Testis (tissue), 3 donors: Measurements from ENCODE around the gene CCDC85A. TPM values are rescaled to one million over a fixed set of nuclear protein-coding genes. Genes with fewer than 3 reads are reported as not detected.

Source experiments
- DNase-seq: peaks from one replicate; pipeline ENCODE4 v3.0.0-alpha.2; 2019
- H3K27ac ChIP-seq, 2 donors: fragments of 200-600 bp; sonication (generic); one replicate each; pipeline ENCODE4 v1.5.1; 2019
- H3K27me3 ChIP-seq: fragments of 200-600 bp; sonication (generic); one replicate; pipeline ENCODE4 v1.5.1; 2019
- H3K36me3 ChIP-seq: fragments of 200-600 bp; sonication (generic); one replicate; pipeline ENCODE4 v1.5.1; 2017; ENCODE audit warnings: low read depth; ENCODE audit errors: missing control alignments
- H3K4me1 ChIP-seq: fragments of 200-600 bp; sonication (generic); one replicate; pipeline ENCODE4 v1.5.1; 2019
- H3K4me3 ChIP-seq, 2 donors: fragments of 200-600 bp; sonication (generic); one replicate each; pipeline ENCODE4 v1.5.1; 2017 to 2019
- H3K9me3 ChIP-seq: fragments of 200-600 bp; sonication (generic); one replicate; pipeline ENCODE4 v1.5.1; 2017
- CTCF ChIP-seq, 3 experiments: fragments of 450-650 bp in 2 of 3; fragments of 200-600 bp in 1 of 3; sonication (generic) in 1 of 3; IDR thresholded peaks; one replicate each; pipeline ENCODE4 v1.5.1; 2016 to 2019; ENCODE audit warnings: antibody characterized with exemption in 3 of 3, mild to moderate bottlenecking in 2 of 3, moderate library complexity in 1 of 3
- POLR2A ChIP-seq: fragments of 450-650 bp; IDR thresholded peaks from one replicate; pipeline ENCODE4 v1.6.1; 2017; ENCODE audit warnings: antibody characterized with exemption, mild to moderate bottlenecking, moderate library complexity
- WGBS, 2 donors: methylation state at CpG; one replicate each; pipeline ENCODE4 v1.1.5; 2018; 5-methylcytosine and 5-hydroxymethylcytosine counted together
- intact Hi-C: fragments of 100-400 bp; cut with DNase I; formaldehyde crosslinking; loops from one replicate; pipeline ENCODE4 v1.15.1; 2023; ENCODE audit warnings: low total_unique reads
- polyA plus RNA-seq: library from polyadenylated mRNA; stranded (reverse); fragments of 350-450 nt; fragmentation: Illumina TruSeq; extraction: RNeasy Lipid Tissue Mini Kit (QIAGEN cat#74804); gene quantifications from one replicate; pipeline ENCODE4 v1.2.3, GENCODE V29; 2014; ENCODE audit warnings: low read depth, low replicate concordance; ENCODE audit not compliant: insufficient read depth
- total RNA-seq, 2 donors: library from RNA; depleted of rRNA; stranded (reverse); fragments of >200 nt; gene quantifications; one replicate each; pipeline ENCODE4 v1.2.3, GENCODE V29; 2016

CCDC85A gene
- total and polyA plus RNA-seq, 3 donors from 2014 or later: 0.61 to 3.9 (median 2.9) TPM

GRCh38 chr2:56379066-56379465 is 195.3 kb downstream of the CCDC85A start:
- no peaks in the 10 kb centered on the region for H3K27me3 ChIP-seq
- no peaks in the 10 kb centered on the region for H3K4me1 ChIP-seq
- DNase-seq: no peak
- no peak for TF ChIP-seq POLR2A
- TF ChIP-seq CTCF (IDR thresholded peaks at IDR 0.05): no peak
- WGBS, 2 donors: 88 to 95% methylated on average over 2 of the region's 2 CpGs
- intact Hi-C loops: no loop called here
- H3K36me3 ChIP-seq: no peaks in the 10 kb centered on the region
- H3K4me3 ChIP-seq: no peak overlapping the region
- no peak overlapping the region for H3K27ac ChIP-seq
- no peaks in the 10 kb centered on the region for H3K9me3 ChIP-seq

- intact Hi-C loops: no loop called here
- no peaks in the 10 kb centered on the region for H3K9me3 ChIP-seq
- no peak for DNase-seq
- no peaks in the 10 kb centered on the region for H3K36me3 ChIP-seq
- no peaks in the 10 kb centered on the region for H3K4me1 ChIP-seq
- H3K4me3 ChIP-seq: no peak overlapping the region
- no peaks in the 10 kb centered on the region for H3K27me3 ChIP-seq
- TF ChIP-seq POLR2A (no peak), CTCF (IDR thresholded peaks at IDR 0.05) (no peak)
- H3K27ac ChIP-seq: no peak overlapping the region
- 70 to 78% methylated on average over 2 of the region's 2 CpGs for WGBS, 2 donors
Measured at GRCh38 chr2:56380861-56381260, 197.1 kb downstream of the CCDC85A start.

- no peak overlapping the region for H3K4me3 ChIP-seq
- H3K27me3 ChIP-seq: no peaks in the 10 kb centered on the region
- intact Hi-C loops: no loop called here
- 0% methylated on average over 1 of the region's 1 CpG for WGBS, 2 donors
- no peak overlapping the region for H3K27ac ChIP-seq
- H3K36me3 ChIP-seq: no peaks in the 10 kb centered on the region
- TF ChIP-seq POLR2A (no peak), CTCF (IDR thresholded peaks at IDR 0.05) (no peak)
- H3K9me3 ChIP-seq: no peaks in the 10 kb centered on the region
- H3K4me1 ChIP-seq: no peaks in the 10 kb centered on the region
- DNase-seq: no peak
Measured at GRCh38 chr2:56382466-56382865, 198.7 kb downstream of the CCDC85A start.

- H3K4me1 ChIP-seq: no peaks in the 10 kb centered on the region
- no peaks in the 10 kb centered on the region for H3K36me3 ChIP-seq
- 88 to 96% methylated on average over 1 of the region's 1 CpG for WGBS, 2 donors
- intact Hi-C loops: no loop called here
- H3K27ac ChIP-seq: no peak overlapping the region
- no peaks in the 10 kb centered on the region for H3K9me3 ChIP-seq
- H3K27me3 ChIP-seq: no peaks in the 10 kb centered on the region
- DNase-seq: no peak
- no peak for TF ChIP-seq CTCF (IDR thresholded peaks at IDR 0.05)
- TF ChIP-seq POLR2A: no peak
- H3K4me3 ChIP-seq: no peak overlapping the region
Measured at GRCh38 chr2:56386657-56387056, 202.9 kb downstream of the CCDC85A start.

- H3K27me3 ChIP-seq: no peaks in the 10 kb centered on the region
- H3K4me3 ChIP-seq: no peak overlapping the region
- no peaks in the 10 kb centered on the region for H3K4me1 ChIP-seq
- TF ChIP-seq POLR2A: no peak
- no peak for TF ChIP-seq CTCF (IDR thresholded peaks at IDR 0.05)
- intact Hi-C loops: no loop called here
- DNase-seq: no peak
- no peaks in the 10 kb centered on the region for H3K9me3 ChIP-seq
- H3K36me3 ChIP-seq: no peaks in the 10 kb centered on the region
- 77% methylated on average over 2 of the region's 2 CpGs for WGBS, 2 donors
- no peak overlapping the region for H3K27ac ChIP-seq
Measured at GRCh38 chr2:56390644-56391043, 206.9 kb downstream of the CCDC85A start.
